Measurements from ENCODE around the gene RALY. TPM values are rescaled to one million over a fixed set of nuclear protein-coding genes. Genes with fewer than 3 reads are reported as not detected.
"Not testable (repeated sequence)": the region's sequence is repeated elsewhere in the genome, so short reads cannot be mapped to it uniquely, and the experiment has no call there.

RALY gene
- polyA plus RNA-seq, 4 donors = 152 to 217 (median 178) TPM

DNA sequence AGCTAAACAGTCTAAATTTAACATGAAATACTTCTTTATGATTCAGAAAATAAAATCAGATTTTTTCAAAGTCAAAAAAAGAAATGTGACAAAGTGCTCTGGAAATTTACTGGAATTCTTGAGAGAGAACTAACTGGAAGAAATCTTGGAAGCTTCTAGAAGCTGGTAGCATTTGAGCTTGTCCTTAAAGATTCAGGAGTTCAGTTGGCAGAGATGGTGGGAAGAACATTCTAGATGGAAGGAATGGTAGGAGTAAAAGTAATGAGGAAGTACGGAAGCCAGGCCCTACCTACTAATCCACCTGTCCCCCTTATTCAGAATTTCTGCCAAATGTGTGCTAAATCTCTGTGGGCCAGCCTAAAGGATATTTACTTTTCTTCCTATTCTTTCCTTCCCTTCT, 21.2 kb downstream of the RALY start:
- DNase-seq (ENCODE audit: low read depth in 4 of 4, low spot score in 2 of 4) = no peak

DNA sequence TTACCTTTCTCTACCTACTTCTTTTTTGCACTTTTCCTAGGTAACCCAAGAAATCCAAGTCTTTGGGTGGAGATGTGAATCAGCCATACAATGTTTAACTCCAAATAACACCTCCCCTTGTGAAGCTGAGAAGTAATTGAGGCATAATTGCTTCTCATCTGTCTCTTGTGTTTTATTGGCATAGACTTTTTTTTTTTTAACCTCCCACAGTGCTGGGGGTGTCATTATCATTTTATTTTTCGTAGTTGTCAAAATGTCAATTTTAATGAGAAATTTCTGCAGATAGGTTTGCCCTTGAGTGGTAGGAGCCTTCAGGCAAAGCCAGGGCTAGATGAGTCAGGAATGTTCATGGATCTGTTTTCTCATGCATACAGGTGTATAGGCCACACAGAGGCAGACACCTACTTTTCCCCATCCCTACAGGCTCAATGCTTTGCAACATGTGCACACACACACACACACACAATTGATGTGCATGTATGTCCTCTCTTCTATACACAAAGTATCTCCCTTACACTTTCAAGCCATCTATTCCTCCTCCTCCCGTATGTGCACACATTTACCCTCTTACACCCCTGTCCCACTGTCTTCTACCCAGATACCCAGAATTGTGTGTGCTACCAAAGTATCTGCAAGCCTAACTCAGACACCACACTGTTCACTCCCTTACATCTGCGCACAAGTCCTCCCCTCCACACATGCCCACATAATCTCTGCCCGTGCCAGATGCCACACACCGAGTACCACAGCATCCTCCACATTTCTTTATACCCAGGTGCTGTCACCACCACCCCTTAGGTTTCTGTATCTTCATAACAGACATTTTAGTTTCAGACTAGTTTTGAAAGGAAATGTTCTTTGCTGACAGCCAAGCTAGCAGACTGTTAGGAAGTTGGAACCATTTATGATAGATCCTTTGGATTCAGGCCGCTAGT, 22.0 kb downstream of the RALY start:
- no peak for DNase-seq (ENCODE audit: low read depth in 4 of 4, low spot score in 2 of 4)

DNA sequence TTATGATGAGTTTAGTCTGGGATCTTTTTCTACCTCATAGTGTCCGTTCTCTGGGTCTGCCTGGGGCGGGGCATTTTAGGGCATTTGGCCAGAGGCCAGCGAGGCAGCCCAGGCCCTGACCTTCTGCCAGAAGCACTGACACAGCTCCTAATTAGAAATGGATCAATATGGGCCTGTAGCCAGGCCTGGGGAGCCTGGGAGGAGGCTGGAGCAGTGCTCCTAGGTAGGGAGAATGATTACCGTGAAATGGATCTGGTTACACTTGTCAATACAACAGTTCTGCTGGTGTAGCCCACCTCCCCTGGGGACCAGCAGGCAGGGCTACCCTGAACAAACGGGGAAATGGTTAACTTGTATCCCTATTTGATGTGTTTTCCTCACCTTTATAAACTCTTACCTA, 23.0 kb downstream of the RALY start:
- DNase-seq (ENCODE audit: low read depth in 4 of 4, low spot score in 2 of 4) = no peak

DNA sequence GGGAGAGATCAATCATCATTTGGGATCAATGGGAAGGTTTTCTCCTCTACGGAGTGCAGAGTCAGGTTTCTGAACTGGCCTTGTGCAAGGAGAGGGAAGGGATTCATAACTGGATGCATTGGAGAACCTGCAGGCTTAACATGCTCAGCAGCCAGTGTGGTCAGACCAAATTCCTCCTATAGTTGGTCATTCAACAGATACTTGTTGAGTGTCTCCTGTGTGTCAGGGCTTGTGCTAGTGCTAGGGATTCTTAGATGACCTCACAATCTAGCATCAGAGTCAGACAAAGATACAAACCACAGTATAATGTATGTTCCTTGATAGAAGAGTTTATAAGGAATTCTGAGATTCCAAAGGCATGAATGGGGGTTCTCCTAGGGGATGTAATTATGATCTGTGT, 23.9 kb downstream of the RALY start:
- DNase-seq (ENCODE audit: low read depth in 4 of 4, low spot score in 2 of 4) = no peak

DNA sequence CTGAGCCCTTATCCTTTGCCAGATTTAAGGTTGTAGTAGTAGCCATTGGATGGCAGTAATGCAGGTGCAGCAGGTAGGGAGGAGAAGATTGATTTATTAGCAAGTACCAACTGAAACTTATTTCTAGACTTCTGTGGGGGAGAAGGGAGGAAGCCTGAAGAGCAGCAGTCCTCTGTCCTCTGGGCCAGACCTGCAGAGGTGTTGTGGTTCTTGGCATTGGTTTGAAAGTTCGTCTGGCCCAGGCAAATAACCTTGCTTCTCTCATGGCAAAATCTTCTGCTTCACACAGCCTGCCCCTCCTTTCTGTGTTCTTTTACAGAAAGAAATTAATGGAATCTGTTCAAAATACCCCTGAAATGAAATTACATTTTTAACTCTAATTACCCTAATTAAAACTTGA, 24.5 kb downstream of the RALY start:
- DNase-seq (ENCODE audit: low read depth in 4 of 4, low spot score in 2 of 4) = no peak

DNA sequence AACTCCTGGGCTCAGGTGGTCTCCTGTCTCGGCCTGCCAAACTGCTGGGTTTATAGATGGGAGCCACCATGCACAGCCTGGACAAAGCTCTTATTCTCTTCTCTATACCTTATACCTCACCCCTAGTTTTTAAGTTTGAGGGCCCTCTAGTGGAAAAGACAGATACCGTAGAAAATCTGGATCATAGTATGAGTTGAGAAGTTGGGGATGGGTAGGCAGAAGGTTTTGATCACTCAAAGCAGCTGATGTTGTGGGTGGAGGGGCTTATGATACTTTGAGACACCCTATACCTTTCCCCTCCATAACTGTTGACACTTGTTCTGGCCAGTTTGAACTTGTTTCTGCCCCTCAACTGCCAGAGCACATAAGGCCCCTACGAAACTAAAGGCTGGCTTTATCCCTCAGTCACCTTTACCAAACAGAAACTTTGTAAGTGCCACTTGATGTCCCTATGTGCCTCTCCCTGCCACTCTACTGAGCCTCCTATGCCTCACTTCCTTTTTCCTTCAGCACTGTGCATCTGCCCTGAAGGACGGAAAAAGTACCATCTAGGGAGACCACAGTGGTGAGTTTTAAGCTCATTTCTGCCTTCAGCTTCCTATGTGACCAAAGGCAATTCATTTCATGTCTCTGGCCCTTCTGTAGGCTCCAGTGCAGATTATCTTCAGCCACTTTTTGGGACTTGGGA, 28.6 kb downstream of the RALY start:
- no peak for DNase-seq (ENCODE audit: low read depth in 4 of 4, low spot score in 2 of 4)

DNA sequence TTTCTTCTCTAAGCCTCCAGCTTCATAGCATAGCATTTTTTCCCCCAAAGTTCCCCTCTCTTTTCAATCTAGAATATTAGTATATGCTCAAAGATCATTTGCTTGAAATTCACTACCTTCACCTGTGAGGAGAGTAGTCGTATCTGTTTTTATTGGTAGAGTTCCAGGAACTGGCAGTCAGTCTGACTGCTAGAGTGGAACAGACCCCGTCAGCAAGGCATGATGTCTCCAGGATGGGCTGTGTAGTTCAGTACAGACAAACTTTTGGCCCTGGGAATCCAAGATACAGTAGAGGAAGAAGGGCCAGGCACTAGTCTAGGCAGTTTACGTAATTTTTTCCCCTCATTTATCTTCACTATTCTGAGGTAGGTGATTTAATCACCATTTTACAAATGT, 29.1 kb downstream of the RALY start:
- no peak for DNase-seq (ENCODE audit: low read depth in 4 of 4, low spot score in 2 of 4)

DNA sequence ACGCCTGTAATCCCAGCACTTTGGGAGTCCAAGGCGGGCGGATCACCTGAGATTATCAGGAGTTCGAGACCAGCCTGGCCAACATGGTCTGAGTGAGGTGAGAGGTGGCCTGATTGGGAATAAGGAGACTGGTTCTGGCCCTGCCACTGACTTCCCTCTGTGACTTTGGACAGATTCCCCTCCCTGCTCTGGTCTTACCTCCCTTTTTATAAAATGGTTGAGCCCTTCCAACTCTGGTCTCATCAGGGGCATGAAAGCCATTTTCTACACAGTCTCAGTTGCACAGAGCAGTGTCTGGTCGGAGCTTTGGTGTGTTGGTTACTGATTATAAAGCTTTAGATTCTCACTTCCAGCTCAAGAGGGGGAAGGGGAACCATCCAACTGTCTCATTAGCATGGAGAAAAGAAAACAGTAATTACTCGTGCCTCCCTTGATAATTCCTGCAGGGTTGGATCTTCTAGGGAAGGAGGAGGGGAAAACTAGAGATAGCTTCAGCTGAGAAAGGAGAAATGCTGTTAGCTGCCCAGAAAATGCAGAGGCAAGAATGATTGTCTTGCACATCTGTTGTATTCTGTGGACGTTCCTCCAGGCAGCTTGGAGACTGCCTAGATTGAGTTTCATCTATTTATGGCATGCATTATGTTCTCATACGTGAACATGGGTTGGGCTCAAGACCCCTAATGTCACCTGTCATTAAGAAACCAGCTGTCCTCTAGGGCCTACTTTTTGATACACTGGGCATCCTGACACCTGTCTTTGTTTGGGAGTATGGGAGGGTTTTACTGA, 30.4 kb downstream of the RALY start:
- no peak for DNase-seq (ENCODE audit: low read depth in 4 of 4, low spot score in 2 of 4)

DNA sequence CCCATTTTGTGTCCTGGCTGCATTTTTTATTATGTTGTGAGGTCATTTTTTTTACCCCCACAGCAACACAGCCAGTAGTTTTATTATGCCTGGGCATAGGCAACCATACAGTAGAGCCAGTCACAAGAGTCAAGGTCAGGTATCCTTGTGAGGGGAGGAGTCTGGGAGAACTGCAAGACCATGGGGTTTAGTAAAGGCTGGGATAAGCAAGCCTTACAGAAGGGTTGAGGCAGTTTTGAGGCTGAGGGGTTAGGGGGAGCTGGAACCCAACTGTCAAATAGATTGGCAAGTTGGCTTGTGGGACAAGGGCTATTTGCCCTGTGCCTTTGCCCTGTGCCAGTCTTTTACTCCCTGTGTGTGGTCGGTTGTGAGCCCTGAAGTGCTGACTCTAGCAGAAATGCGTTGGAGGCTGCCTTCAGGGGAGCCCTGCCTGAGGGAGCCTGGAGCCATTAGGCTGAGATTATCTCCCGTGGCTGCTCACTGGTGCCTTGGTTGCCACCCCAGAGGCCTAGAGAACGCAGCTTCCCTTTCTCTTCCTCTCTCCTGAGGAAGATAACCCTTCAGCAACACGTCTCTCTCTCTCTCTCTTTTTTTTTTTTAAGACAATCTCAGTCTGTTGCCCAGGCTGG, 31.1 kb downstream of the RALY start:
- DNase-seq (ENCODE audit: low read depth in 4 of 4, low spot score in 2 of 4) = no peak

DNA sequence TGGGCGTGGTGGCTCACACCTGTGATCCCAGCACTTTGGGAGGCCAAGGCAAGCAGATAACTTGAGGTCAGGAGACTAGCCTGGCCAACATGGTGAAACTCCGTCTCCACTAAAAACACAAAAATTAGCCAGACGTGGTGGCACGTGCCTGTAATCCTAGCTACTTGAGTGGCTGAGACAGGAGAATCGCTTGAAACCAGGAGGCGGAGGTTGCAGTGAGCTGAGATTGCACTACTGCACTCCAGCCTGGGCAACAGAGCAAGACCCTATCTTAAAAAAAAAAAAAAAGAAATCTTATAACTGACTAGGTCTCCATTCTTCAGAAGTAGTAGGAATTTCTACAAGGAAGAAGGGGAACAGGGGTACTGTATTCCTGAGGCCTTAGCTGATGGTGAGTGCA, 34.3 kb downstream of the RALY start:
- not testable (repeated sequence) for DNase-seq (ENCODE audit: low read depth in 4 of 4, low spot score in 2 of 4)

DNA sequence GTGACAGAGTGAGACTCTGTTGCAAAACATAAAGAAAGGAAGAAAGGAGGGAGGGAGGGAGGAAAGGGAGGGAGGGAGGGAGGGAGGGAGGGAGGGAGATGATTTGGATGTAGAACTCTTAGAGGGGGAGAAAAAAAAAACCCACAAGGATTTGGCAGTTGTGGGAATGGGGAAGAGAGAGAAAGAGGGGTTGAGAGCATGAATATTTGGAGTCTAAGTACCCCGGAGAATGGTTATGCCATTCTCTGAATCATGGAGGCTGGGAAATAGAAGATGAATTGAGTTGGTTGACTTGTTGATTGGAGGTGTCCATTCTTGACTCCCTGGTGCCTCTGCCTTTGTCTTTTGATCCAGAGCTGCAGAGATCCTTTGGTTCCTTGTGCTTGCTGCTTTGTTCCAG, 35.7 kb downstream of the RALY start:
- DNase-seq (ENCODE audit: low read depth in 4 of 4, low spot score in 2 of 4) = no peak

DNA sequence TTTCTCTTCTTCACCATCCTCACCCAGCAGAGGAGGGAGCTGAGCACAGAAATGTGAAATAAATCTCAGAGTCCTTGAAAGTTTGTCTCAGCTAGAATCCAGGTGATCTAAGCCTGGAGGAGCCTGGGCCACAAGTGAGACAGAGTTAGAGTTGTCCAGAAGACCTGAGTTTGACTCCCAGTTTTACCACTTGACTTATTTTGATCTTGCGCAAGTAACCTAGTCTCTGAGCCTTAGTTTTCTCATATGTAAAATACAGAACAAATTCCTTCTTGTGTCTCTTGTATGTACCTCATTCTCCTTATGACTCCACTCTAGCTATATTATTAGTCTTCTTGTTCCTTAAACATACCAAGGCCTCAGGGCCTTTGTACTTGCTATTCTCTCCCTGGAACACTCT, 36.7 kb downstream of the RALY start:
- DNase-seq (ENCODE audit: low read depth in 4 of 4, low spot score in 2 of 4) = no peak

DNA sequence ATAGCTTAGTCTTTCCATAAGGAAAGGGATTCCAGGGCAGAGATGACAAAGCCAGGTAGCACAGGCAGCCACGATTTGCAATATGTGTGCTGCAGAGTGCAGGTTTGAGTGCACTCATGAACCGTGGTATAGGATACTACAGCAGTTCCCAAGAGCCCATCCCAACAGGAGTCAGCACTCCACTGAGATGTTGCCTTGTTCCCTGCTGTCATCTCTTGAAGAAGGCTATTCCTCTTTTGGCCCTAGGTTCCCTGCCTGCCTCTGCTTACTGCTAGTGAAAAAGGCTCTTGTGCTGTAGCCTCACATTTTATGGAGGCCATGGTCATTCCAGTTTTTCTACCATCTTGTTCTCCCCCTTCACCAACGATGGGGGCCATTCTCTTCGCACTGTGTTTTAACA, 40.2 kb downstream of the RALY start:
- DNase-seq (ENCODE audit: low read depth in 4 of 4, low spot score in 2 of 4) = no peak

DNA sequence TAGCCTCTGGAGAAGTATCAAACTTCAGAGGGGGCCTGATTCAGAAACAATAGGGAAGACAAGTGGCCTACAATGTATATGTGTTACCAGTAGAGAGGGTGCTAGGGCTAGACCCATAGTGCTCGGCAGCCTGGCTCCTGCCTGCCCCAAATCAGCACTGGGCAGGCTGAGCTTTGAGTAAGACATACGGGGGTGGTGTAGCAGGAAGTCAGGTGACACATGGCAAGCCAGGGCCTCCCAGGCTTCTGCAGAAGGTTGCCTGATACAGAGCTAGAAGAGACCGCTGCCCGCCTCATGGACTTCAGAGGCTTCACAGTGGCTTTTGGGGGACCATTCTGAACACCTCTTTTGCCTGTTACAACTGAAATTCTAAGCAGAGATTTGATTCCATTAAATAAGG, 43.4 kb downstream of the RALY start:
- no peak for DNase-seq (ENCODE audit: low read depth in 4 of 4, low spot score in 2 of 4)

DNA sequence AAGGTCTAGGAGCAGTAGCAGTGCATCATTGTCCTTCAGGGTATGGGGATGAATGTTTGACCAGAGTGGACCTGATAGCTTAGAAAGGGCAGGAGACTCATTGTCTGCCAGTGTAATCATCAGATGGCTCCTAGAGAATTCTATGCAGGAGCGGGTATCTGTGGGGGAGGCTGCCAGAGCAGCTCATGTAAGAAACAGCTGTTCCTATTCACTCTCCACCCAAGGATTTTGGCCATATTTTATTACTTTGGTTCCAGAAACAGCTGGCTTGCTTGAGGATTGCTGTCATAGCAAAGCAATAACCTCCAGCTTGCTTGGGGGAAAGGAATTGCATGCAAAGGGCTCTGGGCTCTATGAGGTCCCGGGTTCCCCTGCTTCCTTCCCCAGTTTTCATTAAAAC, 44.1 kb downstream of the RALY start:
- peak in 2 of 4 donors; percentile 46 to 56 for DNase-seq (ENCODE audit: low read depth in 4 of 4, low spot score in 2 of 4)

DNA sequence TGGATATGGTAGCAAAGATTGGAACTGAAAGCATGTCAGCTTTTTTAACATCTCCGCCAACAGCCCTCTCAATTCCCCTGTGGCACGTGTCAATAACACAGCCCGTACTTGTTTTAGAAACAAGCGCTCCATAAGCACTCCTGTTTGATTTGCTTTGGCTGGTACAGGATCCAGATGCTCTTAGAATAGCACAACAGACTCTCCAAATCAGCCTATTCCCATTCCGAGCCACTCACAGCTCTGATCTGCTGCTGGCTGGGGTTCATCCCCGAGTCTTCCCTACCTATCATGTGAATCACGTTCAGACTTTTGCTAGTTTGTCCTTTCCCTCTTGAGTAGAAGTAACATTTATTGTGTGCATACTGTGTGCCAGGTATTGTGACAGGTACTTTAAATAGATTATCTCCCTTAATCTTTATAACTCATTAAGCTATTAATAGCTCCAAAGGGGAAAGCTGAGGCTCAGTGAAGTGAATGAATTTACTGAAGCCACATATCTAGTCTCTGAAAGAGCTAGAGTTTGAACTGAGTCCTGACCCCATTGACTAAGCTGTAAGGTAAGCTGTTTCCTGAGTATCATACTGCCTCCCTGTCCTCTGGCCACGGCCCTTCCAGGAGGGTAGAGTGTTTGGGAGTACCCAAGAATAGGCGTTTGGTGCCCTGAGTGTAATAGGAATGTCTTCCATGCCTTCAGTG, 46.7 kb downstream of the RALY start:
- DNase-seq (ENCODE audit: low read depth in 4 of 4, low spot score in 2 of 4) = no peak

DNA sequence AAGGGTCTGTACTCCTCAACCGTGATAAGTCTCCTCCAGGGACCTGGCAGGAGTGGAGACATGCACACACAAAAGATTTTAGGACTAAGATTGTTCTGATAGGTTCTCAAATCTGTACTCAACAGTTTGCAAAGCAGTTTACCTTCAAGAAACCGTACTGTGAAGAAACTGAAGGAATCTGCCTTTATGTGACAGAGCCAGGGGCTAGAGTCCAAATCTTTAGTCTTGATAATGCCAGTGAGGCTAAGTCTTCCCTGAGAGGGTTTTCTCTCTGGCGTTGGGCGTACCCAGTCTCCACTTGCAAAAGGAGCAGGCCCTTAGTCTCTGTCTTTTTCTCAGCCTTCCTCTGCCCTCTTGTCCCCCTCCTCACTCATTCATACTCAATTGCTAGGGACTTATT, 47.5 kb downstream of the RALY start:
- DNase-seq (ENCODE audit: low read depth in 4 of 4, low spot score in 2 of 4) = no peak

DNA sequence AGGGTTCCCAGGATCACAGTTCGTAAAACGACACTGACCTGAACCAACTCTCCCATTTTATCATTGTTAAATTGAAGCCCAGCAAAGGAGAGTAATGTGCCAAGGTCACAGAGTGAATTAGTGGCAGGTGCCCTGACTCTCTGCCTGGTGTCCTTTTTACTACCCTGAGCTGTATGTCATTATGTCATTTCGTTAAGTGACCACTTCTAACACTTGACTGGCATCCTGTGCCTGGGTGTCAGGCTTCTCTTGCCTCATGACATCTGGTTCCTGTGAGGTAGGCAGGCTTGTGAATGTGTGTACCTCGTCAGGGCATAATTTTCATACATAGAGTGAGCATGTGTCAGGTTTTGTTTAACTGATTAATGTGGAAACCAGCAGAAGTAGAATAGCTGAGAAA, 48.6 kb downstream of the RALY start:
- DNase-seq (ENCODE audit: low read depth in 4 of 4, low spot score in 2 of 4) = no peak

DNA sequence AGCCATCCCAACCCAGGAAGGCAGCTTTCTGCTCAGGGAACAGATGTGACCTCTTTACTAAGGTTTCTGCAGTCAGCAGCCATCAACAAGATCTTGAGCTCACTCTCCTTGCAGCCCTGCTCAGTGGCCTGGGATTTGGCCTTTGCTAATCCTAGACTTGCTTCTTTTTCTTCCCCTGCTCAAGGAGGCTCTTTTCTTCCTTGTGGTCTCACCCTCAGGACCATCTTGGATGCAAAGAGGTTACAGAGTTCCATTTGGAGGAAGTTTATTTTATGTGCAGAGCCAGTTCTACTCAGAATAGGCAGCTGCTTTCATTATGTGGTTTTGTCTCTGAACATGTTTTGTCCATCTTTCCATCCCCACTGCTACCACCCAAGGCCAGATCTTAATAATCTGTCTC, 49.3 kb downstream of the RALY start:
- DNase-seq (ENCODE audit: low read depth in 4 of 4, low spot score in 2 of 4) = no peak

DNA sequence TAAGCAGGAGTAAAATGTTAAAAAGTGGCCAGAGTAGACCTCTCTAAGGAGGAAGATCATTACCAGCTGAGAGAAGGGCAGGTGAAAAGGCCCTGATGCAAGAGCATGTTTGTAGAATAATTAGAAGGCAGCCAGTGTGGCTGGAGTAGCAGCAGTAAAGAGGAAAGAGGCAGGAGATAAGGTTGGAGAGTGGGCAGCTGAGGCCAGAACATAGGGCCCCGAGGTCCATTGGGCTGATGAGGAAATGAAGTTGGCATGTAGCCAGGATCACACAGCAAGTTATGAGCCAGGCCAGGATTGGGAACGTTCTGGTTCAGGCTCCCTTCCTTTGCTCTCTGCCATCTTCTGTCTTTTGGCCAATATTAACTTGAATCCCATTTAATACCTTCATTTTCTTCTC, 51.6 kb downstream of the RALY start:
- DNase-seq (ENCODE audit: low read depth in 4 of 4, low spot score in 2 of 4) = no peak

Measured in left renal cortex interstitium (tissue), 4 donors.